ENCODE data around the gene CELSR1. TPM values are rescaled to one million over a fixed set of nuclear protein-coding genes. Genes with fewer than 3 reads are reported as not detected.

The CELSR1 gene
- total and polyA plus RNA-seq, 7 donors: 0.23 to 5.0 (median 0.82) TPM

DNA sequence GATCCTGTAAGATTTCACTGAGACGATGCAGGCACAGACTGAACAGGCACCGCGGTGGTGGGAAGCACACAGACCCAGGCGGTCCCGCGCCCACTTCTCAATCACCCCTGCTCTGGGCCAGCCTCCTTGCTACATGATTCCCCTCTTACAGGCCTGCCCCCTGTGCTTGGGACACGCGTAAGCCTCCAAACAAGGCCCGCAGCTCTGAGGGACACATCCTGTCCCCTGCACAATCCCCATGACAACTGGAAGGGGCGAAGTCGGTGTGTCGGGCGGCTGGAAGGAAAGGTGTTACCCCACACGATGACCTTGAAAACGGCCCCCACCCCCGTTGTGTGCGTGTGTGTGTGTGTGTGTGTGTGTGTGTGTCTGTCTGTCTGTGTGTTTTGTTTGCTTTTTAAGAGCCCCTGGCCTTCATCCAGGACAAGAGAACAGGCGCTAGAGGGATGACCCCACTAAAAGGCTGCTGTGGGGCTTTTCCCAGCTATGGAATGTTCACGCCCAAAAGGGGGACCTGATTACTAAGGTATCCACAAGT, 13.1 kb downstream of the CELSR1 start:
- H3K4me3 ChIP-seq: no peak overlapping the region
- no peaks in the 10 kb centered on the region for H3K36me3 ChIP-seq
- TF ChIP-seq POLR2AphosphoS5 (IDR thresholded peaks at IDR 0.05): no peak
- TF ChIP-seq, protein P1, sequence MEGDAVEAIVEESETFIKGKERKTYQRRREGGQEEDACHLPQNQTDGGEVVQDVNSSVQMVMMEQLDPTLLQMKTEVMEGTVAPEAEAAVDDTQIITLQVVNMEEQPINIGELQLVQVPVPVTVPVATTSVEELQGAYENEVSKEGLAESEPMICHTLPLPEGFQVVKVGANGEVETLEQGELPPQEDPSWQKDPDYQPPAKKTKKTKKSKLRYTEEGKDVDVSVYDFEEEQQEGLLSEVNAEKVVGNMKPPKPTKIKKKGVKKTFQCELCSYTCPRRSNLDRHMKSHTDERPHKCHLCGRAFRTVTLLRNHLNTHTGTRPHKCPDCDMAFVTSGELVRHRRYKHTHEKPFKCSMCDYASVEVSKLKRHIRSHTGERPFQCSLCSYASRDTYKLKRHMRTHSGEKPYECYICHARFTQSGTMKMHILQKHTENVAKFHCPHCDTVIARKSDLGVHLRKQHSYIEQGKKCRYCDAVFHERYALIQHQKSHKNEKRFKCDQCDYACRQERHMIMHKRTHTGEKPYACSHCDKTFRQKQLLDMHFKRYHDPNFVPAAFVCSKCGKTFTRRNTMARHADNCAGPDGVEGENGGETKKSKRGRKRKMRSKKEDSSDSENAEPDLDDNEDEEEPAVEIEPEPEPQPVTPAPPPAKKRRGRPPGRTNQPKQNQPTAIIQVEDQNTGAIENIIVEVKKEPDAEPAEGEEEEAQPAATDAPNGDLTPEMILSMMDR (IDR thresholded peaks at IDR 0.05): no peak
- TF ChIP-seq POLR2A (IDR thresholded peaks at IDR 0.05): no peak
- no peak for TF ChIP-seq EP300 (IDR thresholded peaks at IDR 0.05)
- no peaks in the 10 kb centered on the region for H3K9me3 ChIP-seq
- intact Hi-C loops (cut with DNase I): no loop called here
- WGBS, 2 donors: 35 to 68% methylated on average over 19 of the region's 19 CpGs
- H3K27me3 ChIP-seq: peaks cover 0 to 6% (median 0%) of the 10 kb centered on the region in 3 donors
- H3K4me1 ChIP-seq: no peaks in the 10 kb centered on the region
- no peak for DNase-seq
- H3K27ac ChIP-seq: no peak overlapping the region

DNA sequence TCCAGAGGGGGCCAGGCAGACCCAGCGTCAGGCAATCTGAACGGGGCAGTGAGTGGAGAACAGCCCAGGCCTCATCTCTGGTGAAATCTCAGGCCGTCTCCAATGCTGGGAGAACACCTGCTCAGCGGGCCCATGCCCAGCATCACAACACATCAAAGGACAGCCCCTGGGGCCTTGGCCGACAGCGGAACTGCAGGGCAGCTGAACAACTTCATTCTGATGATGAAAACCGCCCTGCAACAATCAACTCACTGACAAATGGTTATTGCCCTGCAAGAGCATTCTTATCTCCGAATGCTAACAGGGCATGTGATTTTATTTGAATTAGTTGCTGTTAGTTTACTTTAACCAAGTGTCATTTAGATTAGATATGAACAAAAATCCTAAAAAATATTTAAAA, 14.6 kb downstream of the CELSR1 start:
- WGBS, 2 donors: 17 to 67% methylated on average over 8 of the region's 8 CpGs
- intact Hi-C loops (cut with DNase I): no loop called here
- H3K4me1 ChIP-seq: no peaks in the 10 kb centered on the region
- no peak for DNase-seq
- H3K36me3 ChIP-seq: no peaks in the 10 kb centered on the region
- H3K4me3 ChIP-seq: no peak overlapping the region
- TF ChIP-seq, protein P1 (IDR thresholded peaks at IDR 0.05): no peak
- no peak for TF ChIP-seq EP300 (IDR thresholded peaks at IDR 0.05)
- no peak for TF ChIP-seq POLR2A (IDR thresholded peaks at IDR 0.05)
- no peak for TF ChIP-seq POLR2AphosphoS5 (IDR thresholded peaks at IDR 0.05)
- no peak overlapping the region for H3K27ac ChIP-seq
- H3K9me3 ChIP-seq: no peaks in the 10 kb centered on the region
- peaks cover 0 to 6% (median 0%) of the 10 kb centered on the region in 3 donors for H3K27me3 ChIP-seq

DNA sequence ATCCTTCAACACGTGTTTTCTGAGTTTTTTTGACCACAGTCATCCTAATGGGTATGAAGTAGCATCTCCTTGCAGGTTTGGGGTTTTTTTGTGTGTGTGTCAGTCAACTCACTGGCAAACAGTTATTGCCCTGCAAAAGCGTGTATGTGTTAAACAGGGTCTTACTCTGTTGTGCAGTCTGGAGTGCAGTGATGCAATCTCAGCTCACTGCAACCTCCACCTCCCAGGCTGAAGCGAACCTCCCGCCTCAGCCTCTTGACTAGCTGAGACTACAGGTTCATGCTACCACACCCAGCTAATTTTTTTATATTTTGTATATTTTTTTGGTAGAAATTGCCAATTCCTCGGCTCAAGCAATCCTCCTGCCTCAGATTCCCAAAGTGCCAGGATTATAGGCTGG, 15.4 kb downstream of the CELSR1 start:
- no peaks in the 10 kb centered on the region for H3K4me1 ChIP-seq
- no peak for TF ChIP-seq POLR2A (IDR thresholded peaks at IDR 0.05)
- TF ChIP-seq, protein P1 (IDR thresholded peaks at IDR 0.05): no peak
- no peak for TF ChIP-seq EP300 (IDR thresholded peaks at IDR 0.05)
- TF ChIP-seq POLR2AphosphoS5 (IDR thresholded peaks at IDR 0.05): no peak
- H3K27ac ChIP-seq: no peak overlapping the region
- H3K27me3 ChIP-seq: peaks cover 0 to 6% (median 0%) of the 10 kb centered on the region in 3 donors
- no peak overlapping the region for H3K4me3 ChIP-seq
- no peaks in the 10 kb centered on the region for H3K36me3 ChIP-seq
- WGBS, 2 donors: 91% methylated on average over 5 of the region's 5 CpGs
- intact Hi-C loops (cut with DNase I): no loop called here
- no peaks in the 10 kb centered on the region for H3K9me3 ChIP-seq
- no peak for DNase-seq

DNA sequence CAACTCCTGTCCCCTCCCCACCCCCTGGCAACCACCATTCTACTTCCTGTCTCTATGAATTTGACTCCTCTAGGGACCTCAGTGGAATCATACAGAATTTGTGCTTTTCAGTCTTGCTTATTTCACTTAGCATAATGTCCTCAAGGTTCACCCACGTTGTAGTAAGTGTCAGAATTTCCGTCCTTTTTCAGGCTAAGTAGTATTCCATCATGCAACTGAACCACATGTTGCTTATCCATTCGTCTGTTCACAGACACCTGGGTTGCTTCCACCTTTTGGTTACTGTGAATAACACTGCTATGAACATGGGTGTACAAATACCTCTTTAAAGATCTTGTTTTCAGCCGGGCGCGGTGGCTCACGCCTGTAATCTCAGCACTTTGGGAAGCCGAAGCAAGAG, 16.5 kb downstream of the CELSR1 start:
- intact Hi-C loops (cut with DNase I): no loop called here
- WGBS, 2 donors: 83 to 91% methylated on average over 8 of the region's 8 CpGs
- H3K4me1 ChIP-seq: no peaks in the 10 kb centered on the region
- no peak overlapping the region for H3K4me3 ChIP-seq
- H3K27ac ChIP-seq: no peak overlapping the region
- peaks cover 0 to 5% (median 0%) of the 10 kb centered on the region in 3 donors for H3K27me3 ChIP-seq
- TF ChIP-seq, protein P1 (IDR thresholded peaks at IDR 0.05): no peak
- TF ChIP-seq EP300 (IDR thresholded peaks at IDR 0.05): no peak
- no peak for TF ChIP-seq POLR2AphosphoS5 (IDR thresholded peaks at IDR 0.05)
- TF ChIP-seq POLR2A (IDR thresholded peaks at IDR 0.05): no peak
- DNase-seq: no peak
- H3K36me3 ChIP-seq: no peaks in the 10 kb centered on the region
- H3K9me3 ChIP-seq: no peaks in the 10 kb centered on the region

DNA sequence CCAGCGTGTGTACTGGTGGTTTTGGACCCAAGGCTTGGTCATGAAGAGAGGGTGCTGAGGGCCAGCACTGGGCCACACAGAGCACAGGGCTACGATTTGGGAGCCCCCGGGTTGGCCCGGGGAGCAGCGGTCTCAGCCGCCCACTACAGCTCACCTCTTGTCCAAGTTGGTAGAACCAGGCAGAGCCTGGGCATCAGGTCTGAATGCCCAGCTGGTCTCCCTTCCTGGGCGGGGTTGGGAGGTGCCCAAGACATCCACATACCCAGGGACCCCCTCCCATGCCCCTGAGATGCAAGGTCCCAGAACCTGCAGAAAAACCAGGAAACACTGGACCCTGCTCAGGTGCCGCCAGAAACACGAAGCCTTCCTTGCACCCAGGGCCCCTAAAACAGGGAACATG, 18.0 kb downstream of the CELSR1 start:
- DNase-seq: no peak

More for the DNA sequence above, 18.0 kb downstream of the CELSR1 start:
- no peaks in the 10 kb centered on the region for H3K4me1 ChIP-seq
- 85 to 93% methylated on average over 9 of the region's 9 CpGs for WGBS, 2 donors
- no peaks in the 10 kb centered on the region for H3K9me3 ChIP-seq
- H3K27me3 ChIP-seq: no peaks in the 10 kb centered on the region
- H3K27ac ChIP-seq: no peak overlapping the region
- TF ChIP-seq, protein P1 (IDR thresholded peaks at IDR 0.05): no peak
- TF ChIP-seq EP300 (IDR thresholded peaks at IDR 0.05) (no peak), POLR2A (IDR thresholded peaks at IDR 0.05) (no peak), POLR2AphosphoS5 (IDR thresholded peaks at IDR 0.05) (no peak)
- H3K4me3 ChIP-seq: no peak overlapping the region
- no peaks in the 10 kb centered on the region for H3K36me3 ChIP-seq
- intact Hi-C loops (cut with DNase I): no loop called here

Data from sigmoid colon (tissue), 7 donors.